WERI-Rb-1 (cell line): ENCODE results near the gene FHIT.

ENCODE experiments used
- DNase-seq: peaks from one replicate; pipeline ENCODE4 v3.0.0-alpha.2; 2020
- H3K27ac ChIP-seq: fragments of 250-450 bp; sonication (Bioruptor Pico); 2 replicates; pipeline ENCODE4 v1.5.1; 2020; ENCODE audit warnings: mild to moderate bottlenecking, moderate library complexity
- H3K27me3 ChIP-seq: fragments of 250-450 bp; sonication (Bioruptor Pico); 2 replicates; pipeline ENCODE4 v1.5.1; 2021; ENCODE audit warnings: mild to moderate bottlenecking, low read depth, moderate library complexity; ENCODE audit not compliant: insufficient read depth, severe bottlenecking
- H3K36me3 ChIP-seq: fragments of 250-450 bp; sonication (Bioruptor Pico); 2 replicates; pipeline ENCODE4 v1.5.1; 2020; ENCODE audit warnings: mild to moderate bottlenecking, moderate library complexity
- H3K4me3 ChIP-seq: 2 replicates; pipeline ENCODE4 v1.5.1; 2011; ENCODE audit warnings: low read depth, mild to moderate bottlenecking, control low read depth, low read length
- H3K9me3 ChIP-seq: fragments of 250-450 bp; sonication (Bioruptor Pico); 2 replicates; pipeline ENCODE4 v1.5.1; 2021; ENCODE audit warnings: mild to moderate bottlenecking, moderate library complexity; ENCODE audit not compliant: severe bottlenecking
- CTCF ChIP-seq: IDR thresholded peaks from 2 replicates; pipeline ENCODE4 v1.5.1; 2011; ENCODE audit warnings: low read depth, mild to moderate bottlenecking, control low read depth, inconsistent platforms, low read length

The FHIT gene

GRCh38 chr3:60810881-60811280, 440.4 kb downstream of the FHIT start:
- no peaks in the 10 kb centered on the region for H3K27me3 ChIP-seq
- no peak overlapping the region for H3K4me3 ChIP-seq
- H3K9me3 ChIP-seq, result no peaks in the 10 kb centered on the region
- no peak for DNase-seq
- no peak for TF ChIP-seq CTCF
- no peak overlapping the region for H3K27ac ChIP-seq
- H3K36me3 ChIP-seq, result no peaks in the 10 kb centered on the region

GRCh38 chr3:60809857-60810610, 441.2 kb downstream of the FHIT start:
- Histone ChIP-seq H3K4me3 (no peak overlapping the region), H3K27ac (no peak overlapping the region), H3K9me3 (no peaks in the 10 kb centered on the region), H3K27me3 (no peaks in the 10 kb centered on the region), H3K36me3 (no peaks in the 10 kb centered on the region)
- DNase-seq, result no peak
- no peak for TF ChIP-seq CTCF

GRCh38 chr3:60803216-60804173, 447.8 kb downstream of the FHIT start:
- no peak for TF ChIP-seq CTCF
- Histone ChIP-seq H3K4me3 (no peak overlapping the region), H3K36me3 (no peaks in the 10 kb centered on the region), H3K9me3 (no peaks in the 10 kb centered on the region), H3K27me3 (no peaks in the 10 kb centered on the region), H3K27ac (no peak overlapping the region)
- DNase-seq, result no peak

GRCh38 chr3:60801307-60801706, 449.9 kb downstream of the FHIT start:
- no peak for DNase-seq
- TF ChIP-seq CTCF, result no peak

GRCh38 chr3:60798456-60798855, 452.8 kb downstream of the FHIT start:
- no peak for TF ChIP-seq CTCF
- H3K9me3 ChIP-seq, result no peaks in the 10 kb centered on the region
- H3K27ac ChIP-seq, result no peak overlapping the region
- no peak for DNase-seq
- no peaks in the 10 kb centered on the region for H3K36me3 ChIP-seq
- no peaks in the 10 kb centered on the region for H3K27me3 ChIP-seq
- no peak overlapping the region for H3K4me3 ChIP-seq

More at GRCh38 chr3:60801307-60801706, 449.9 kb downstream of the FHIT start:
- H3K36me3 ChIP-seq, result no peaks in the 10 kb centered on the region
- H3K4me3 ChIP-seq, result no peak overlapping the region
- H3K27ac ChIP-seq, result no peak overlapping the region
- no peaks in the 10 kb centered on the region for H3K27me3 ChIP-seq
- no peaks in the 10 kb centered on the region for H3K9me3 ChIP-seq
